ENCODE measurements around the gene S100A1. TPM values are rescaled to one million over a fixed set of nuclear protein-coding genes. Genes with fewer than 3 reads are reported as not detected.
A peak's percentile ranks its signal among the peaks of the same experiment; 100 is the strongest.

S100A1 gene
- polyA plus RNA-seq, 1 of the 3 experiments (the other 2 are of a cell fraction) = 0.18 TPM

GRCh38 chr1:153610334-153610733 lies 17.9 kb upstream of the S100A1 start:
- ChIA-PET CTCF (interaction anchor here (0.7 to 1.4 kb wide), 3 partner anchors 39 to 115 kb away, joined by 3 to 5 read pairs (median 3); no protein-coding TSS in a partner anchor), POLR2A (no interaction called here)
- H3K9ac ChIP-seq = no peak overlapping the region
- H3K9me3 ChIP-seq = no peaks in the 10 kb centered on the region
- no peak overlapping the region for H3K4me3 ChIP-seq (ENCODE audit: low read depth in 2 of 2, low read length in 1 of 2)
- DNase-seq = no peak
- peaks cover 25% of the 10 kb centered on the region for H3F3A ChIP-seq (replicated peaks; ENCODE audit: insufficient read depth)
- no peaks in the 10 kb centered on the region for H3K27me3 ChIP-seq (ENCODE audit: insufficient read depth)
- no peak overlapping the region for H2AFZ ChIP-seq (ENCODE audit: low read depth)
- no peaks in the 10 kb centered on the region for H3K9me2 ChIP-seq
- peaks cover 51% of the 10 kb centered on the region for H3K79me2 ChIP-seq (ENCODE audit: insufficient read depth)
- TF ChIP-seq FOSL2 (IDR thresholded peaks at IDR 0.05; ENCODE audit: borderline replicate concordance, low read depth) (0 out of 2 replicates have a peak, but pooled peaks have one; percentile 38), RXRA (IDR thresholded peaks at IDR 0.05; ENCODE audit: borderline replicate concordance, low read depth) (no peak), TCF12 (IDR thresholded peaks at IDR 0.05) (peak; percentile 75)
- TF ChIP-seq, protein P1, sequence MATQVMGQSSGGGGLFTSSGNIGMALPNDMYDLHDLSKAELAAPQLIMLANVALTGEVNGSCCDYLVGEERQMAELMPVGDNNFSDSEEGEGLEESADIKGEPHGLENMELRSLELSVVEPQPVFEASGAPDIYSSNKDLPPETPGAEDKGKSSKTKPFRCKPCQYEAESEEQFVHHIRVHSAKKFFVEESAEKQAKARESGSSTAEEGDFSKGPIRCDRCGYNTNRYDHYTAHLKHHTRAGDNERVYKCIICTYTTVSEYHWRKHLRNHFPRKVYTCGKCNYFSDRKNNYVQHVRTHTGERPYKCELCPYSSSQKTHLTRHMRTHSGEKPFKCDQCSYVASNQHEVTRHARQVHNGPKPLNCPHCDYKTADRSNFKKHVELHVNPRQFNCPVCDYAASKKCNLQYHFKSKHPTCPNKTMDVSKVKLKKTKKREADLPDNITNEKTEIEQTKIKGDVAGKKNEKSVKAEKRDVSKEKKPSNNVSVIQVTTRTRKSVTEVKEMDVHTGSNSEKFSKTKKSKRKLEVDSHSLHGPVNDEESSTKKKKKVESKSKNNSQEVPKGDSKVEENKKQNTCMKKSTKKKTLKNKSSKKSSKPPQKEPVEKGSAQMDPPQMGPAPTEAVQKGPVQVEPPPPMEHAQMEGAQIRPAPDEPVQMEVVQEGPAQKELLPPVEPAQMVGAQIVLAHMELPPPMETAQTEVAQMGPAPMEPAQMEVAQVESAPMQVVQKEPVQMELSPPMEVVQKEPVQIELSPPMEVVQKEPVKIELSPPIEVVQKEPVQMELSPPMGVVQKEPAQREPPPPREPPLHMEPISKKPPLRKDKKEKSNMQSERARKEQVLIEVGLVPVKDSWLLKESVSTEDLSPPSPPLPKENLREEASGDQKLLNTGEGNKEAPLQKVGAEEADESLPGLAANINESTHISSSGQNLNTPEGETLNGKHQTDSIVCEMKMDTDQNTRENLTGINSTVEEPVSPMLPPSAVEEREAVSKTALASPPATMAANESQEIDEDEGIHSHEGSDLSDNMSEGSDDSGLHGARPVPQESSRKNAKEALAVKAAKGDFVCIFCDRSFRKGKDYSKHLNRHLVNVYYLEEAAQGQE (IDR thresholded peaks at IDR 0.05; ENCODE audit: low read depth, low read length) = no peak
- H4K20me1 ChIP-seq (ENCODE audit: insufficient read depth) = no peaks in the 10 kb centered on the region
- peaks cover 15 to 23% of the 10 kb centered on the region in 2 experiments; a peak in 3 of 4 replicates for H3K4me1 ChIP-seq (ENCODE audit: control insufficient read depth in 1 of 2, insufficient read depth in 2 of 2, low read depth in 1 of 2, low read length in 1 of 2)
- H3K27ac ChIP-seq (ENCODE audit: low read depth in 2 of 2, low read length in 1 of 2) = peak overlapping the region in 1 of 2 experiments; percentile 84; a peak in 2 of 4 replicates
- 55% methylated on average over 4 of the region's 4 CpGs for WGBS (ENCODE audit: low lambda C conversion rate)
- H3K36me3 ChIP-seq (replicated peaks in 1 of 2; ENCODE audit: control insufficient read depth in 1 of 2, insufficient read depth in 2 of 2, low read length in 1 of 2) = peaks cover 13 to 24% of the 10 kb centered on the region in 2 experiments
- H3K4me2 ChIP-seq = peak overlapping the region; percentile 99

DNA sequence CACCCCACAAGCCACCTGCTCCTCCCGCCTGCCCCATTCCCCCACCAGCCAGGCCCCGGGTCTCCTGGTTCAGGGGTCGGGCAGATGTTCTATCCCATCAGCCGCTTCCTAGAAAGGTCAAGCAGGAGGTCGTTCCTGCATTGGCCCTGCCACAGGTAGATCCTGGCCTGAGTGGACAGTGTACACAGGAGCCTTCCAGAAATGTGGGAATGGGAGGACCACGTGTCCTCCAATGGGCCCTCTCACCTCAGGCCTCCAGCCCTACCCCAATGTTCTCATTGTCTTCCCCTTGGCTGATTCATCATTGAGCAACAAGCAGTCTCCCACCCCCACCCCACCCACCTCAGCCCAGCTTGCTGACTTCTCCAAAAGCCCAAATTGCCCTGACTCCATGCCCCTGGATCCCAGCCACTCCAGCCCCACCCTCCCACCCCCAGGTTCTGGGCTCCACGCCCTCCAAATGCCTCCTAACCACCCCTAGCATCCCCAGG lies 17.4 kb upstream of the S100A1 start:
- no peak for DNase-seq
- Histone ChIP-seq H4K20me1 (ENCODE audit: insufficient read depth) (no peaks in the 10 kb centered on the region), H3K4me3 (ENCODE audit: low read depth in 2 of 2, low read length in 1 of 2) (no peak overlapping the region), H3K79me2 (ENCODE audit: insufficient read depth) (peaks cover 51% of the 10 kb centered on the region), H3K9me2 (no peaks in the 10 kb centered on the region), H3K4me2 (peak overlapping the region; percentile 99), H3K9me3 (no peaks in the 10 kb centered on the region), H2AFZ (ENCODE audit: low read depth) (no peak overlapping the region), H3K36me3 (replicated peaks in 1 of 2; ENCODE audit: control insufficient read depth in 1 of 2, insufficient read depth in 2 of 2, low read length in 1 of 2) (peaks cover 13 to 19% of the 10 kb centered on the region in 2 experiments), H3F3A (replicated peaks; ENCODE audit: insufficient read depth) (peaks cover 21% of the 10 kb centered on the region), H3K4me1 (ENCODE audit: control insufficient read depth in 1 of 2, insufficient read depth in 2 of 2, low read depth in 1 of 2, low read length in 1 of 2) (peaks cover 15 to 23% of the 10 kb centered on the region in 2 experiments; a peak in 3 of 4 replicates), H3K9ac (no peak overlapping the region), H3K27ac (ENCODE audit: low read depth in 2 of 2, low read length in 1 of 2) (peak overlapping the region in 1 of 2 experiments; percentile 84; a peak in 2 of 4 replicates), H3K27me3 (ENCODE audit: insufficient read depth) (no peaks in the 10 kb centered on the region)
- CTCF ChIA-PET = interaction anchor here (1.4 kb wide), 1 partner anchor 39 kb away, joined by 5 read pairs; no protein-coding TSS in a partner anchor
- no peak for TF ChIP-seq ELF1 (IDR thresholded peaks at IDR 0.05)
- TF ChIP-seq, protein P2, sequence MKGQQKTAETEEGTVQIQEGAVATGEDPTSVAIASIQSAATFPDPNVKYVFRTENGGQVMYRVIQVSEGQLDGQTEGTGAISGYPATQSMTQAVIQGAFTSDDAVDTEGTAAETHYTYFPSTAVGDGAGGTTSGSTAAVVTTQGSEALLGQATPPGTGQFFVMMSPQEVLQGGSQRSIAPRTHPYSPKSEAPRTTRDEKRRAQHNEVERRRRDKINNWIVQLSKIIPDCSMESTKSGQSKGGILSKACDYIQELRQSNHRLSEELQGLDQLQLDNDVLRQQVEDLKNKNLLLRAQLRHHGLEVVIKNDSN (IDR thresholded peaks at IDR 0.05; ENCODE audit: borderline replicate concordance, low read depth) = no peak
- no peak for TF ChIP-seq MEF2A (IDR thresholded peaks at IDR 0.05; ENCODE audit: borderline replicate concordance, low read depth)
- no peak for TF ChIP-seq RXRA (IDR thresholded peaks at IDR 0.05; ENCODE audit: borderline replicate concordance, low read depth)
- no peak for TF ChIP-seq SMC3 (IDR thresholded peaks at IDR 0.05; ENCODE audit: low read depth, low read length)
- POLR2A ChIA-PET = no interaction called here
- WGBS (ENCODE audit: low lambda C conversion rate) = 83% methylated on average over 6 of the region's 7 CpGs
